Measurements from ENCODE around the gene VPS37B.
"Not testable (repeated sequence)": the region's sequence is repeated elsewhere in the genome, so short reads cannot be mapped to it uniquely, and the experiment has no call there.

VPS37B gene

DNA sequence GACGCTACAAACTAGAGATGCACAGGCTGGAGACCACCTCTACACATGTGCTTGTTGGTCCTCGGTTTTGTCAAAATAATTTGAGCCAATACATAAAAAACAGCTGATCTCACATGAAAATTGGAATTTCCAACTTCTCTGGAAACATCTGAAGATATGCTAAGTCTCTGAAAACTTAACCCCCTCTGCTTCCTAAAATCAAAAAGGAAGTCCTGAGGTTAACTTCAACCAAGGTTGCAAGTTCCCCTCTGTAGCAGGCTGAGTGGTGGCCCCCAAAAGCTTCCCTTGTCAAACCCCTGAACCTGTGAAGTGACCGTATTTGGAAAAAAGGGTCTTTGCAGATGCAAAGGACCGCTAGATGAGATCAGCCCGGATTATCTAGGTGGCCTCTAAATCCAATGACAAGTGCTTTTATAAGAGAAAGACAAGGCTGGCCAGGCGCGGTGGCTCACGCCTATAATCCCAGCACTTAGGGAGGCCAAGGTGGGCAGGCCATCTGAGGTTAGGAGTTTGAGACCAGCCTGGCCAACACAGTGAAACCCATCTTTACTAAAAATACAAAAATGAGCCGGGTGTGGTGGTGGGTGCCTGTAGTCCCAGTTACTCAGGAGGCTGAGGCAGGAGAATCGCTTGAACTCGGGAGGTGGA, 32.0 kb upstream of the VPS37B start:
- Mint-ChIP-seq H3K9me3 (no peaks in the 10 kb centered on the region), H3K4me1 (peaks cover 2% of the 10 kb centered on the region), H3K27me3 (no peaks in the 10 kb centered on the region), H3K36me3 (ENCODE audit: low read depth) (no peaks in the 10 kb centered on the region), H3K4me3 (no peak overlapping the region), H3K27ac (no peak overlapping the region)
- no peak for ATAC-seq
- no peak for DNase-seq

DNA sequence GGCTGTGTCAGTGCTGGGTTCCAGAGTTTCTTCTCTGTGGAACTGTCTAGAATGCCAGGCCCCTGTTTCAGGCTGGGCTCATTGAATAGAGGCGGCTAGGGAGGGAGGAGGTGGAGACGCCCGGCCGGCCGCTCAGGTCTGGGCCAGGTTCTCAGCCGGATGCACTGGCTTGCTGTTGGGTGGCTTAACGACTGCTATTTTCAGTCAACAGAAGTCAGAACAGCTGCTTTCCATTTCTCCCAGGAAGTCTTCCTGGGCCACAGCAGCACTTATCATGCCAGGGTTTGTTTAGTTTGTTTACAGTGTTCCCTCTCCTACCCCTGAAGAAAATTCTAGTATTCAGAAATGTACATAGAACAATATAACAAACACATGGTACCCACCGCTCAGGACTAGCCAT, 26.0 kb upstream of the VPS37B start:
- H3K27ac Mint-ChIP-seq, result no peak overlapping the region
- H3K4me3 Mint-ChIP-seq, result no peak overlapping the region
- ATAC-seq (no peak), DNase-seq (no peak)
- H3K36me3 Mint-ChIP-seq (ENCODE audit: low read depth), result no peaks in the 10 kb centered on the region
- no peaks in the 10 kb centered on the region for H3K27me3 Mint-ChIP-seq
- H3K9me3 Mint-ChIP-seq, result no peaks in the 10 kb centered on the region
- peaks cover 2% of the 10 kb centered on the region for H3K4me1 Mint-ChIP-seq

DNA sequence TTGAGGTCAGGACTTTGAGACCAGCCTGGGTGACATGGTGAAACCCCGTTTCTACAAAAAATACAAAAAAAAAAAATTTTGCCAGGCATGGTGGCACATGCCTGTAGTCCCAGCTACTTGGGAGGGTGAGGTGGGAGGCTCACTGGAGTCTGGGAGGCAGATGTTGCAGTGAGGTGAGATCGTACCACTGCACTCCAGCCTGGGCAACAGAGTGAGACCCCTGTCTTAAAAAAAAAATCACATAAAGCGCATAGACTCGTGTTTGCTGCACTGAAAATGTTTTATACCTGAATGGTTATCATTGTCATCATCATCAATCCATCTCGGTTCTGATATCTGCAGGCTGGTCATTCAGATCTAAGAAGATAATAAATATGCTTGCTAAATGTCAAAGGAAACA, 24.8 kb upstream of the VPS37B start:
- ATAC-seq (no peak), DNase-seq (no peak)
- Mint-ChIP-seq H3K9me3 (no peaks in the 10 kb centered on the region), H3K4me1 (peaks cover 7% of the 10 kb centered on the region), H3K4me3 (no peak overlapping the region), H3K27me3 (no peaks in the 10 kb centered on the region), H3K36me3 (ENCODE audit: low read depth) (no peaks in the 10 kb centered on the region), H3K27ac (no peak overlapping the region)

DNA sequence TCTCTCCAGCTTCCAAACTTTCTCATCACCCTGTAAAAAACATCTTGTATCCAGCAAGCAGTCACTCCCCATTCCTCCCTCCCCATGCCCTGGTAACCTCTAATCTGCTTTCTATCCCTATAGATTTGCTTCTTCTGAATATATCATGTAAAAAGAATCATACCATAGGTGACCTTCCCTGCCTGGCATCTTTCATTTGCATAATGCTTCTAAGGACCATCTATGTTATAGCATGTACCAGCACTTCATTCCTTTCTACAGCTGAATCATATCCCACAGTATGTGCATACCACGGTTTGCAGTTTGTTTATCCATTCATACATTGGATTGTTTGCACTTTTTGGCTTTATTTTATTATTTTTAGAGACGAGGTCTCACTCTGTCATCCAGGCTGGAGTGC, 22.9 kb upstream of the VPS37B start:
- no peak for DNase-seq
- Mint-ChIP-seq H3K36me3 (ENCODE audit: low read depth) (no peaks in the 10 kb centered on the region), H3K27me3 (no peaks in the 10 kb centered on the region), H3K4me3 (no peak overlapping the region), H3K4me1 (peaks cover 7% of the 10 kb centered on the region), H3K27ac (no peak overlapping the region), H3K9me3 (no peaks in the 10 kb centered on the region)
- no peak for ATAC-seq

DNA sequence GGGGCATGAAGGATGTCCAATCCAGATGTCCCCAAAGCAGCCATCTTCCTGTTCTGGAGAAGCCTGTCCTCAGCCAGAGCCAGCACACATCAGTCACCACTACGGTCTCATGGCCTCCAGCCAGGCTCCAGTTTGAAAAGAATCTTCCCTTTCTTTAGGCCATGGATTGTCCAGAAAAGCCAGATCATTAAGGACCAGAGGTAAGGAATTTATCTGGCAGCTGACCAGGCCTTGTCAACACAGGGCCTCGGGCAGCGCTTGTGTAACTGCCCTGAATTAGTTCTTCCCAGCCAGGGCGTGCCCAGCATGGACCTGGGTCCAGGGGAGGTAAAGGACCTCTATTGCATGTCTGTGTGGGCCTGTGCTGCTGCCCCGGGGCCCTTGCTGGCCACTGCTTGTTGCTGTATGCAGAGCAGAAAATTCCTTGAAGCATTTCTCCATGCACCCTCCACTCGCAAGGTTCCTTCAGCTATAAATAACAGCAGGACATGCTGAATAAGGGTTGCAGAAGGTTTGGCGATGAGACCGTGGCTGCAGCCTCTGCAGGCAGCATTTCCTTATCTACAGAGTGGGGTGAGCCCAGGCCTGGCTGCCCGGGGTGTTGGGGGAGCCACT, 21.7 kb upstream of the VPS37B start:
- Mint-ChIP-seq H3K4me3 (no peak overlapping the region), H3K4me1 (peaks cover 7% of the 10 kb centered on the region), H3K27me3 (no peaks in the 10 kb centered on the region), H3K9me3 (no peaks in the 10 kb centered on the region), H3K27ac (no peak overlapping the region), H3K36me3 (ENCODE audit: low read depth) (no peaks in the 10 kb centered on the region)
- DNase-seq, result no peak
- ATAC-seq, result no peak

DNA sequence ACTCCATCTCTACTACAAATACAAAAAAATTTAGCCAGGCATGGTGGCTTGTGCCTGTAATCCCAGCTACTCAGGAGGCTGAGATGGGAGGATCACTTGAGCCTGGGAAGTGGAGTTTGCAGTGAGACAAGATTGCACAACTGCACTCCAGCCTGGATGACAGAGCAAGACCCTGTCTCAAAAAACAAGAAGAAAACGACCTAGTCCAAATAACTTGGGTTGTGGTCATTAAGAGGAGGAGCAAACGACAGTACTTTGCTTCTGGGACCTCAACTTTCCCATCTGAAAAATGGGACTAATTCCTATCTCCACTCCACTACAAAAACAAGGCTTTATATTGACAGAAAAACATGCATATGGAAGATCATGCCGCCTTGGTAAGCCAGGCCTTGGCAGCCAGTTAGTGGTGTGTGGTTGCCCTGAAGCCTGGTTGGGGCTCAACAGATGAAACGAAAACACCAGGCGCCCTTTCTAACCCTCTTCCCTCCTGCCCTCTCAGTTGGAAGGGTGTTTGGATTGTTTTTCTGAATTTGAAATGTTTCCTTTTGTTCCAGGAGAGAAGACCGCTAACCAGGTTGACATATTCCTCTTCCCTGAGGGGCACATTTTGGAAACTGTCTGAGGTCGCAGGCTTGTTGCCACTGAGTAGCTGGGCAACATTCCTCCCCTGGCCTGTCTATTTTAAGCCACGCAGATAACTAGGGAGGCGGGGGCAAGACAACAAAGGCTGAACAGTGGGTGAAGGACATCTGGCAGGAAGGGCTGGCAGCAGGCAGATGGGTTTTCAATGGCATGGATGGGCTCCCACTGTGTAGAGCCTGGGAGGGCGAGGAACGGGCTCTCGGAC, 13.7 kb upstream of the VPS37B start:
- Mint-ChIP-seq H3K9me3 (no peaks in the 10 kb centered on the region), H3K4me1 (no peaks in the 10 kb centered on the region), H3K27me3 (peaks cover 3% of the 10 kb centered on the region), H3K36me3 (ENCODE audit: low read depth) (no peaks in the 10 kb centered on the region), H3K27ac (no peak overlapping the region), H3K4me3 (no peak overlapping the region)
- ATAC-seq (no peak), DNase-seq (no peak)

DNA sequence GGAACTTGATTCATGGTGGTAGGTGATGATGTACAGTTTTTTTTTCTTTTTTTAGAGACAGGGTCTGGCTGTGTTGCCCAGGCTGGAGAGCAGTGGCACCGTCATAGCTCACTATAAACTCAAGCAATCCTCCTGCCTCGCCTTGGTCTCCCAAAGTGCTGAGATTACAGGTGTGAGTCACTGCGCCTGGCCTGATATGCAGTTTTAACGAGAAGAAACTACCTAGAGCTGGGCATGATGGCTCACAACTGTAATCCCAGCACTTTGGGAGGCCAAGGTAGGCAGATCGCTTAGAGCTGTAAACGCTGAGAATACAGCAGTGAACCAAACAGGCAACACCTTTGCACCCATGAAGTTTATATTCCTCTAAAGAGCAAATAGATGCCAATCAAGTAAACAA, 13.0 kb upstream of the VPS37B start:
- H3K9me3 Mint-ChIP-seq, result no peaks in the 10 kb centered on the region
- H3K4me1 Mint-ChIP-seq, result no peaks in the 10 kb centered on the region
- no peak for ATAC-seq
- H3K36me3 Mint-ChIP-seq (ENCODE audit: low read depth), result no peaks in the 10 kb centered on the region
- H3K4me3 Mint-ChIP-seq, result no peak overlapping the region
- H3K27me3 Mint-ChIP-seq, result peaks cover 3% of the 10 kb centered on the region
- DNase-seq, result no peak
- H3K27ac Mint-ChIP-seq, result no peak overlapping the region

DNA sequence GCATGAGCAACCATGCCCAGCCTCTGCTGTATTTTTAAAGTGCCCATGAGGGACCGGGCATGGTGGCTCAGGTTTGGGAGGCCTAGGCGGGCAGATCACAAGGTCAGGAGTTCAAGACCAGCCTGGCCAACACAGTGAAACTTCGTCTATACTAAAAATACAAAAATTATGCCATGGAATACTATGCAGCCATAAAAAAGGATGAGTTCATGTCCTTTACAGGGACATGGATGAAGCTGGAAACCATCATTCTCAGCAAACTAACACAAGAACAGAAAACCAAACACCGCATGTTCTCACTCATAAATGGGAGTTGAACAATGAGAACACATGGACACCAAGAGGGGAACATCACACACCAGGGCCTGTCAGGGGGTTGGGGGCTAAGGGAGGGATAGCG, 9.3 kb upstream of the VPS37B start:
- not testable (repeated sequence) for H3K9me3 Mint-ChIP-seq; H3K4me3 Mint-ChIP-seq; ATAC-seq; DNase-seq; H3K27me3 Mint-ChIP-seq; H3K36me3 Mint-ChIP-seq (ENCODE audit: low read depth)
- H3K4me1 Mint-ChIP-seq, result peaks cover 20% of the 10 kb centered on the region
- peak overlapping the region; percentile 54 for H3K27ac Mint-ChIP-seq

DNA sequence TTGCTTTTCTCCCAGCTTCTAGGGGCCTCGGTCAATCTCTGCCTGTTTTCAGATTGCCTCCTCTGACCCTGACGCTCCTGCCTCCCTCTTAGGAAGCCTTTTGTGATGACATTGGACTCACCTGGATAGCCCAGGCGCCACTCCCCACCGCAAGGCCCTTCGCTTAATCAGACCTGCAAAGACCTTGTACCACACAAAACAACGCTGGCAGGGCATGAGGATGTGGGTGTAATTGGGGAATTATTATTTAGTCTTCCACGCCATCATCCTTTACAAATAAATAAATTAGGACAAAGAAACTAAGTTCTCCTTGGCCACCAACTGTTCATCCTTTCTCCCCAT, 7.7 kb upstream of the VPS37B start:
- peaks cover 36% of the 10 kb centered on the region for H3K4me1 Mint-ChIP-seq
- H3K36me3 Mint-ChIP-seq (ENCODE audit: low read depth), result no peaks in the 10 kb centered on the region
- no peak overlapping the region for H3K4me3 Mint-ChIP-seq
- H3K9me3 Mint-ChIP-seq, result no peaks in the 10 kb centered on the region
- no peak for DNase-seq
- no peaks in the 10 kb centered on the region for H3K27me3 Mint-ChIP-seq
- no peak for ATAC-seq
- H3K27ac Mint-ChIP-seq, result no peak overlapping the region

DNA sequence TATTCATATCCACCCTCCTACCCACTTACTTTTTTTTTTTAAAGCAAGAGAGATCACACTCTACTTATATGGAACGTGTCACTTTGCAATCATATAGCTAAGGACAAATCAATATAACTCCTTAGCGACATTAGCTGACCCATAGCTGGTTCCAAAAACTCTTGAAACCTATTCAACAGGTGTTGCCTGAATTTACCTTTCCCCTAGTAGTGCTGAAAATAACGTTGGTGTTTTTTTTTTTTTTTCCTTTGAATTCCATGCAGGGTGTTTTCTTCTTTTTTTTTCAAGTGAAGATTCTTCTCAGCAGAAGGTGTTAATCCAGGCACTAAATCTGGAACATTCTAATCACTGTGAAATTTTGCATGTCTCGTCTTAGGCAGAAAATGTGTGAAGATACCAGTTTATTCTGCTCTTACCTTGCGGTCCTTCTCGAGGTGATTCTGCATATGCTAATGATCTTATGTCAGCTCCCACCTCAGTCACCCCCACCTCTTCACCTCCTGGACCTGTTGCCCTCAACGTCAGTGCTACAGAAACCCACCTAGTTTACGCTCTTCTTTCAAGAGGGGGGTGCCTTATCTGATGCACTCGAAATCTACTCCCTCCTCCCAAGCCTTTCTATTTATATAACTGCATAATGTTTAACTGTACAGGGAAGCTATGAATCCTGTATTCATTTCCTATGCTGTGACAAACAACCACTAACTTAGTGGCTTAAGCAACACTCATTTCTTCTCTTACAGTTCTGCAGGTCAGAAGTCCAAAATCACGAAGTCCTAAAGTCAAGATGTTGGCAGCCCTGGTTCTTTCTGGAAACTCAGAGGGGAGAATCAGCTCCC, 7.1 kb upstream of the VPS37B start:
- no peaks in the 10 kb centered on the region for H3K9me3 Mint-ChIP-seq
- H3K27ac Mint-ChIP-seq, result no peak overlapping the region
- H3K4me1 Mint-ChIP-seq, result peaks cover 42% of the 10 kb centered on the region
- no peaks in the 10 kb centered on the region for H3K36me3 Mint-ChIP-seq (ENCODE audit: low read depth)
- no peaks in the 10 kb centered on the region for H3K27me3 Mint-ChIP-seq
- H3K4me3 Mint-ChIP-seq, result no peak overlapping the region
- no peak for ATAC-seq
- DNase-seq, result no peak

DNA sequence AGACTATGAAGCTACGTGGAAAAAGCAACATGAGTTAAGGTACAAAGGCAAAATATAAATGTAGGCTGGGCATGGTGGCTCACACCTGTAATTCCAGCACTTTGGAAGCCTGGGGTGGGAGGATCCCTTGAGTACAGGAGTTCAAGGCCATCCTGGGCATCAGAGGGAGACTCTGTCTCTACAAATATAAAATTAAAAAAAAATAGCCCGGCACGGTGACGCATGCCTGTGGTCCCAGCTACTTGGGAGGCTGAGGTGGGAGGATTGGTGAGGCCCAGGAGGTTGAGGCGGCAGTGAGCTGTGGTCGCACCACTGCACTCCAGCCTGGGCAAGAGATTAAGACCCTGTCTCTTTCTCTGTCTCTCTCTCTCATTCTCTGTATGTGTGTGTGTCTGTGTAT, 4.0 kb upstream of the VPS37B start:
- Mint-ChIP-seq H3K4me3 (no peak overlapping the region), H3K36me3 (ENCODE audit: low read depth) (no peaks in the 10 kb centered on the region), H3K27ac (no peak overlapping the region), H3K4me1 (peaks cover 68% of the 10 kb centered on the region), H3K9me3 (peaks cover 6% of the 10 kb centered on the region), H3K27me3 (no peaks in the 10 kb centered on the region)
- ATAC-seq (no peak), DNase-seq (no peak)

DNA sequence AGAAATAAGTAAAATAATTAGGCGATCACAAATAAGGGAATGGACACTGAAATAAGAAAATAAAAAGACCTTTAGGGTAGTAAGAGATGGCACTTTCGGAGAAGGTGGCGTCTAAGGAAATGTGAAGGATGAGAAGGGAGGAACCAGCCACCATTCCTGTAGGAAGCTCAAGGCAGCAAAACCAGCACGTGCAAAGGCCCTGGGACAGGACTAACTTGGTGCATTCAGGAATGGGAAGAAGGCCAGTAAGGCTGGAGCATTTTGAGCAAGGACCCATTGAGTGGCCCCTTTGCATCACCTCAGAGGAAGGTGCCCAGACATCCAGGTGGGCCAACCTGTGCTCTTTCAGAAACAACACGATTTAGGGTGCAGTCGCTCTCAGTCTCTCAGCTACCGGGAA, 738 bp upstream of the VPS37B start:
- H3K4me3 Mint-ChIP-seq, result peak overlapping the region; percentile 86
- H3K27me3 Mint-ChIP-seq, result no peaks in the 10 kb centered on the region
- no peak for ATAC-seq
- peaks cover 6% of the 10 kb centered on the region for H3K36me3 Mint-ChIP-seq (ENCODE audit: low read depth)
- DNase-seq, result no peak
- peaks cover 6% of the 10 kb centered on the region for H3K9me3 Mint-ChIP-seq
- H3K4me1 Mint-ChIP-seq, result peaks cover 93% of the 10 kb centered on the region
- peak overlapping the region; percentile 75 for H3K27ac Mint-ChIP-seq

DNA sequence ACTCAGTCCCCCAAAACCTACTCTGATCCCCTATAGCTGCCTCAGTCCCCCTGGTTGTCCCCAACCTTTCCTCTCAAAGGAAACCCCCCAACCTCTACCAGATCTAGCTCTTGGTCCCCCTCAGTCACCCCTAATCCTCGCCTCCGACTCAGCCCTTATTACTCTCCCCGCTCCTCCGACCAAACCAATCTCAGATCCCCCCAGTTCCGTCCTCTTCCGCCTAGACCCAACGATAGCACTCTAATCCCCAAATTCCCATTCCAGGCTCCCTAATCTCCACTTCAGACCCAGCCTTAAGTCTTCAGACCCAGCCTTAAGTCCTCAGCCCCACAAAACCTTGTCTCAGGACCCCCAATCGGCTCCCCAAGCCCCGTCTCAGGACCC, 612 bp downstream of the VPS37B start:
- DNase-seq (no peak), ATAC-seq (no peak)
- Mint-ChIP-seq H3K36me3 (ENCODE audit: low read depth) (peaks cover 6% of the 10 kb centered on the region), H3K27ac (peak overlapping the region; percentile 75), H3K4me1 (peaks cover 93% of the 10 kb centered on the region), H3K9me3 (peaks cover 6% of the 10 kb centered on the region), H3K4me3 (peak overlapping the region; percentile 86), H3K27me3 (no peaks in the 10 kb centered on the region)

DNA sequence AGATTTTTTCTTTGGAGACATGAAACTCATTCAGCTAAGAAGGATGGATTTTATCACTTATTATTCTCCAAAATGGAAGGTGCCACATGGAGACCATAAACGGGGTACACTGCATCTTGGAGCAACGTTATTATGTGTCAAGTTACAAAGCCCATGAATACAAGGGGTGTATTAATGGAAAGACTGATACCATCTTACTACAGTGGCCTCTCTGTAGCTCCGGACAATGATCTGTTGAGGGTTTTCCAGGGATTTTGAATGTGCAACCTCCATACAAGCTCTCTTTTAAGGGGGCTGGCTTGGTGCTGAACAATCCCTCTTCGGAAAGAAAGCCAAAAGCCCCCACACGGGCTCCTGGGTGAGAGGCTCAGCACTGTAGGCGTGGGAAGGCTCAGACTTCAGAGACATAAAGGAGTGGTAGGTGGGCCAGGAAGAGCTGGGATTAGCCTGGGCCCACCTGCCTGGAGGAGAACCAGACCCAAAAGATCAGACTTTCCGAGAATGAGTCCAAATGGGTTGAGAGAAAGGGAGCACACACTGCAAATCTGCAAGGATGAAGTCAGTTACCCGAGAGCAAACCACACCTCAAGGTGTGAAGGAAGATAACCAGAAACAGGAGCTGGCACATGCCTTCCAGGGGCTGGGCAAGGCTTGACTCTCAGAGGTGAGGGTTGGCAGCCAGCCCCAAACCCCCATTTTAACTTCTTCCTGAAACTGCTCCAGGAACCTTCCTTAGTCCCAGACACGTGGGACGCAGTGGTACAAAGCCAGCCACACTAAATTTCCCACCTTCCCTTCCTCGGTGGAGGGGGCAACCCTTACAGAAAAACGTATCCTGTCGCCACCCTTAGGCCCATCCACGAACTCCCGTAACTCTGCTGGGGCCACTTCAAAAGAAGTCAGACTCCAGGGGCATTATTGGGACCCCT, 1.5 kb downstream of the VPS37B start:
- Mint-ChIP-seq H3K9me3 (peaks cover 6% of the 10 kb centered on the region), H3K36me3 (ENCODE audit: low read depth) (peaks cover 6% of the 10 kb centered on the region), H3K27me3 (no peaks in the 10 kb centered on the region), H3K27ac (peak overlapping the region; percentile 75), H3K4me1 (peaks cover 93% of the 10 kb centered on the region), H3K4me3 (peak overlapping the region; percentile 86)
- no peak for ATAC-seq
- no peak for DNase-seq

All from activated naive CD8-positive, alpha-beta T cell treated with anti-CD3 and anti-CD28 coated beads, Interleukin-2, amount 50 U/mL, for 24 hours (primary cell).